MM.1S (cell line): ENCODE measurements around the gene MYMX.

ENCODE experiments used
- DNase-seq: peaks from one replicate; pipeline ENCODE4 v3.0.0-alpha.2; 2015
- H2AFZ ChIP-seq: fragments of 300-600 bp; sonication (generic); 2 replicates; pipeline ENCODE4 v1.6.0; 2016; ENCODE audit warnings: antibody characterized with exemption, low read length
- H3F3A ChIP-seq: fragments of 300-600 bp; sonication (generic); 2 replicates; pipeline ENCODE4 v1.6.1; 2016; ENCODE audit warnings: mild to moderate bottlenecking, antibody characterized with exemption, low read length, moderate library complexity, mixed read lengths; ENCODE audit not compliant: insufficient read depth
- H3K27ac ChIP-seq: fragments of 300-600 bp; sonication (generic); 2 replicates; pipeline ENCODE4 v1.5.1; 2016; ENCODE audit warnings: mild to moderate bottlenecking, low read length
- H3K27me3 ChIP-seq: fragments of 300-600 bp; sonication (generic); replicated peaks from 2 replicates; pipeline ENCODE4 v1.6.0; 2016; ENCODE audit warnings: low read length; ENCODE audit not compliant: insufficient read depth
- H3K36me3 ChIP-seq: fragments of 300-600 bp; sonication (generic); replicated peaks from 2 replicates; pipeline ENCODE4 v1.6.1; 2016; ENCODE audit warnings: mild to moderate bottlenecking, low read length, mixed read lengths; ENCODE audit not compliant: insufficient read depth
- H3K4me1 ChIP-seq: fragments of 300-600 bp; sonication (generic); 2 replicates; pipeline ENCODE4 v1.6.1; 2016; ENCODE audit warnings: low read length, mixed read lengths
- H3K4me2 ChIP-seq: fragments of 300-600 bp; sonication (generic); 2 replicates; pipeline ENCODE4 v1.6.0; 2016; ENCODE audit warnings: low read depth, low read length
- H3K4me3 ChIP-seq: fragments of 300-600 bp; sonication (generic); 2 replicates; pipeline ENCODE4 v1.5.1; 2016; ENCODE audit warnings: low read length, mixed read lengths
- H3K79me2 ChIP-seq: fragments of 300-600 bp; sonication (generic); 2 replicates; pipeline ENCODE4 v1.6.1; 2016; ENCODE audit warnings: mixed run types, low read length, mixed read lengths
- H3K9ac ChIP-seq: fragments of 300-600 bp; sonication (generic); 2 replicates; pipeline ENCODE4 v1.6.1; 2016; ENCODE audit warnings: low read length, mixed read lengths
- H3K9me2 ChIP-seq: fragments of 300-600 bp; sonication (generic); replicated peaks from 2 replicates; pipeline ENCODE4 v1.6.1; 2016; ENCODE audit warnings: mild to moderate bottlenecking, low read length, mixed read lengths; ENCODE audit not compliant: insufficient read depth
- H3K9me3 ChIP-seq: fragments of 300-600 bp; sonication (generic); replicated peaks from 2 replicates; pipeline ENCODE4 v1.6.1; 2016; ENCODE audit warnings: mild to moderate bottlenecking, low read length, mixed read lengths; ENCODE audit not compliant: insufficient read depth
- H4K20me1 ChIP-seq: fragments of 300-600 bp; sonication (generic); 2 replicates; pipeline ENCODE4 v1.6.1; 2016; ENCODE audit warnings: mild to moderate bottlenecking, low read length, moderate library complexity, mixed read lengths; ENCODE audit not compliant: insufficient read depth
- CTCF ChIP-seq: fragments of 300-600 bp; sonication (generic); IDR thresholded peaks from 2 replicates; pipeline ENCODE4 v1.5.1; 2016; ENCODE audit warnings: antibody characterized with exemption, low read length, mixed read lengths
- EZH2 ChIP-seq: fragments of 300-600 bp; sonication (generic); optimal IDR thresholded peaks from 2 replicates; pipeline ENCODE3; 2017; ENCODE audit warnings: low read depth, mild to moderate bottlenecking, antibody characterized with exemption, low read length, mixed read lengths
- EZH2phosphoT487 ChIP-seq: fragments of 300-600 bp; sonication (generic); IDR thresholded peaks from 2 replicates; pipeline ENCODE4 v1.6.1; 2018; ENCODE audit warnings: antibody characterized with exemption, low read length

MYMX gene

GRCh38 chr6:44189257-44189656 is 27.5 kb upstream of the MYMX start:
- H3K36me3 ChIP-seq, result no peaks in the 10 kb centered on the region
- no peaks in the 10 kb centered on the region for H3K9me2 ChIP-seq
- no peak overlapping the region for H3K4me2 ChIP-seq
- no peaks in the 10 kb centered on the region for H3F3A ChIP-seq
- no peaks in the 10 kb centered on the region for H3K79me2 ChIP-seq
- no peaks in the 10 kb centered on the region for H3K4me1 ChIP-seq
- no peak for DNase-seq
- H3K27me3 ChIP-seq, result no peaks in the 10 kb centered on the region
- TF ChIP-seq EZH2phosphoT487, result no peak
- TF ChIP-seq CTCF, result no peak
- no peak for TF ChIP-seq EZH2
- no peaks in the 10 kb centered on the region for H3K9me3 ChIP-seq
- H2AFZ ChIP-seq, result no peak overlapping the region
- no peak overlapping the region for H3K4me3 ChIP-seq
- H4K20me1 ChIP-seq, result no peaks in the 10 kb centered on the region
- H3K27ac ChIP-seq, result no peak overlapping the region
- H3K9ac ChIP-seq, result no peak overlapping the region

DNA sequence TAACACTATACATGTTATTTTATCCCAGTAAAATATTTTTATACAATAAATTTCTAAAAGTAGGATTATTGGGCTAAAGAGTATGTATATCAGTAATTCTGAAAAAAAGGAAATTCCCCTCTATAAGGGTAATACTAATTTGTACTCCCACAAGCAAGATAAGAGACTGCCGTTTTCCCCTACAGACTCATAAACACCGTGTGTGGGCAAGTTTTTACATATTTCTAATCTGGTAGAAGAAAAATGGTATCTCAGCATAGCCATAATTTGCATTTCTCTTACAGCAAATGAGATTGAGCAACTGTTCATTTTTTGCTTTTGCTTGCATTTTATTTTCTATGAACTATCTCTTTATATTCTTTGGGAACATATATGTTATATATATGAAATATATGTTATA is 26.0 kb upstream of the MYMX start:
- H3K27ac ChIP-seq, result no peak overlapping the region
- H3K27me3 ChIP-seq, result no peaks in the 10 kb centered on the region
- TF ChIP-seq EZH2 (no peak), EZH2phosphoT487 (no peak), CTCF (no peak)

GRCh38 chr6:44192428-44193041 is 24.2 kb upstream of the MYMX start:
- DNase-seq, result no peak

More for the DNA sequence above, 26.0 kb upstream of the MYMX start:
- Histone ChIP-seq H3K4me3 (no peak overlapping the region), H3K9me3 (no peaks in the 10 kb centered on the region), H3K79me2 (no peaks in the 10 kb centered on the region), H4K20me1 (no peaks in the 10 kb centered on the region), H3K4me2 (no peak overlapping the region), H3K36me3 (no peaks in the 10 kb centered on the region), H3F3A (no peaks in the 10 kb centered on the region), H3K9me2 (no peaks in the 10 kb centered on the region), H3K4me1 (no peaks in the 10 kb centered on the region), H3K9ac (no peak overlapping the region), H2AFZ (no peak overlapping the region)
- DNase-seq, result no peak

More at GRCh38 chr6:44192428-44193041, 24.2 kb upstream of the MYMX start:
- Histone ChIP-seq H3F3A (no peaks in the 10 kb centered on the region), H3K4me1 (no peaks in the 10 kb centered on the region), H3K4me2 (no peak overlapping the region), H3K9me2 (no peaks in the 10 kb centered on the region), H3K27me3 (no peaks in the 10 kb centered on the region), H3K9me3 (no peaks in the 10 kb centered on the region), H3K9ac (no peak overlapping the region), H3K27ac (no peak overlapping the region), H4K20me1 (no peaks in the 10 kb centered on the region), H2AFZ (no peak overlapping the region), H3K79me2 (no peaks in the 10 kb centered on the region), H3K4me3 (no peak overlapping the region), H3K36me3 (no peaks in the 10 kb centered on the region)
- TF ChIP-seq CTCF (no peak), EZH2 (no peak), EZH2phosphoT487 (no peak)
